NCI-H2196 (cell line): ENCODE data around the gene CCDC57.
"Not testable (repeated sequence)": the region's sequence is repeated elsewhere in the genome, so short reads cannot be mapped to it uniquely, and the experiment has no call there.

Source experiments
- DNase-seq: peaks from one replicate; lab custom pipeline; 2025; ENCODE audit not compliant: unreplicated experiment; lab: John Stamatoyannopoulos, UW

Gene CCDC57

DNA sequence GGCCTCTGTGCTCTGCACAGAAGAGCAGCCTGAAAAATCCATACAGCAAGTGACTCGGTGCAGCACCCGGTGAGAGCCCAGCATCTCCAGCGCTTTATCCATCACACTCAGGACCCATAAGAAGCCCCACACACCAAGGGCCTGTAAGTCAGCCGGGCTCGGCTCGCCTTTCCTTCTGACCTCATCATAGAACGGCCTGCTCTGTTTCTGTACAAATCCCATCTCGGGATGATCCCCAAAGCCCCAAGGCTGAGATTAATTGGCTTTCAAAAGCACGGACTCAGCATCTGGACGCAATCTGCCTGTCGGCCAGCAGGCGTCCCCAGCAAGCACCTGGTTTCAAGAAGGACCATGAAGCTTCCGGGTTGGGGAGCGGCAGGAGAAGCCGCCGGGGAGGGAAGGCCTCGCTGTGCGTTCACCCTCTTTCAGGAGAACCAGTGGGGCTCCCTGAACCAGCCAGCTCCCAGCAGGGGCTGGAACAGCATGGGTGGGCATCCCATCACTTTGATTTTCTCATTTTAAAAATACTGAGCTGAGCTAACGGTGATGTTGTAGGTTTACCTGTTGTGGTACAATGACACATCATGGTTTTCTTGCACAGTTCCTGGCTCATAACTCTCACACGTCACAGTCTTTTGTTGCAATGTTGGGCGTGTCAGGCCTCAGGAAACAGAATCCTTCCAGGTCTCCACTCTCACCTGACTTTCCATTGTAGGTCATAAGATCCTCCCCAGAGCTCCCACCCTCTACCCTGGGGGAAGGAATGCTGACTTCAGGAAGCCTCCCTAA is 6.7 kb downstream of the CCDC57 start:
- DNase-seq, result peak; percentile 94

DNA sequence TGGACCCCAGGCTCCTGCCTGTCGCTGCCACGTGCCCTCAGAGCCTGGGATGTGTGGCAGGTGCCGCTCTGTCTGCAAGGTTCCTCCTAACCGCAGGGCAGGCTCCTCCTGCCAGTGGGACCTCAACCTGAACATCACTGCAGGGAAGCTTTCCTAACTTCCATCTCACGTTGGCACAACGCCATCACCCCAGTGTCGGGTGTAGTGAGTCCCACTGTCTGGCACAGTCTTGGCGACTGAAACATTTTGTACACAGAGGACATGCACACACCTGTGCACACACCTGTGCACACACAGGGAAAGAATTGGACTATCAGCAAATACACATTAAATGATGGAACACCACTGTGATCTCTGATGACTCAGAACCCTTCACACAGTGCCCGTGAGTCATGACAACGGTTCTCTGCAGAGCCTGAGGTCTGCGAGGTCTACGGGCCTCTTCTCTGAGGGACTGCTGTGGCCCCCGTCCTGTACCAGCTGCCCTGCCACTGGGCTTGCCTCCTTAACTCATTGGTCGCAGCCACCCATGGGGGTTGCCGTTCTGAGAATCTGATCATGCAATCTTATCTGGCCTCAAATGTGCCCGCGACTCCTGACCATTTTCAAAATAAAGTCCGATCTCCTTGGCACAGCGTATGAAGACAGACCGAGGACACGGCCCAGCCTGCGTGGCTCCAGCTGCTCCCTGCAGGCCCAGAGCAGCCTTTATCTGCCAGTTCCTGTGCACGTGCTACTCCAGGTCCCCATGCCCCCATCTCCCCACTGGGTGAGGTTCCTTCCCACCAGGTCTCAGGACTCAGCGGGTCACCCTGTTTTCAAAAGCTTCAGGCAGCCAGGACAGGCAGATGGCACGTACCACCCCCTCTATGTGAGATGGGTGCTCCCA is 7.6 kb downstream of the CCDC57 start:
- DNase-seq, result peak; percentile 36

DNA sequence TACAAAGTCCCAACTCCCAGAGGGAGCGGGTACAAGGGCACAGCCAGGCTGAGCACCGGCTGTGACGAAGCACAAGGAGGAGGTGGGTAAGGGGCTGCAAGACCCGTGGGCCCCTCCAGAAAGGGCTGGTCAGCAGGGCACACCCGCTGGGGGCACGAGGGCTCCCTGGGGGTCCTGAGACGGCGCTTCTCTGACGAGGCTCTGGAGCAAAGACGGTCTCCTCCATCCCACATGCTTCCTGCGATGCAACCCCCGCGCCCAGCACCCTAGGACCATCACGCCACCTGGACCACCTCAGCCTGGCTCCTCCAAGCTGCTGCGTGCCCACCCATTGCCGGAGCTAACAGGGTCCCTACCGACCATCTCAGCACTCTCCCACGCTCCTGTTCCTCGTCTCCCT is 8.7 kb downstream of the CCDC57 start:
- DNase-seq, result no peak

DNA sequence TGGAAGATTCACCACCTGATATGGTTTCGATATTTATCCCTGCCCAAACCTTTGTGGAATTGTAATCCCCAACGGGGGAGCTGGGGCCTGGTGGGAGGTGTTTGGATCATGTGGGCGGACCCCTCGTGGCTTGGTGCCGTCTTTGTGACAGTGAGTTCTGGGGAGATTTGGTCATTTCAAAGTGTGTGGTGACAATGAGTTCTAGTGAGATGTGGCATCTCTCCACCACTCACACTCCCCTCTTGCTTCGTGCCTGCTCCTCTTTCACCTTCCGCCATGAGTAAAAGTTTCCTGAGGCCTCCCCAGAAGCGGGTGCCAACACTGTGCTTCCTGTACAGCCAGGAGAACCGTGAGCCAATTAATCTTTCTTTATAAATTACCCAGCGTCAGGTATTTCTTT is 9.7 kb downstream of the CCDC57 start:
- no peak for DNase-seq

DNA sequence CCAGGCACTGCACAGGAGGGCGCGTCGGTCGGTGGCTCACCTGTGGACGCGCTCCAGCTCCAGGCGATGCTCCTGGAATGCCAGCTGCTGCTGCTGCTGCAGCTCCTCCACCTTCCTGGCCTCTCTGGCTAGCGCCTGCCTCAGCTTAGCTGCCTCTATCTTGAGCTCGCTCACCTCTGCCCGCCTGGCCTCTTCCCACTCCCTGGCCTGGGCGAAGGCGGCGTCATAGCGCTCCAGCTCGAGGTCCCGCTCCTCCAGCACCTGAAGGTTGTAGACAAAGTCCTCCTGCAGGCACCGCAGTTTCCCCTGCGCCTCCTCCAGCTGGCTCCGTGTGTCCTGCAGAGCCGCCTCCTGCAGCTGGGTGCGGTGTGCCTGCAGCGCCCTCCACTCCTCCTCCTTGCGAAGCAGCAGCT is 11.1 kb downstream of the CCDC57 start:
- DNase-seq, result no peak

DNA sequence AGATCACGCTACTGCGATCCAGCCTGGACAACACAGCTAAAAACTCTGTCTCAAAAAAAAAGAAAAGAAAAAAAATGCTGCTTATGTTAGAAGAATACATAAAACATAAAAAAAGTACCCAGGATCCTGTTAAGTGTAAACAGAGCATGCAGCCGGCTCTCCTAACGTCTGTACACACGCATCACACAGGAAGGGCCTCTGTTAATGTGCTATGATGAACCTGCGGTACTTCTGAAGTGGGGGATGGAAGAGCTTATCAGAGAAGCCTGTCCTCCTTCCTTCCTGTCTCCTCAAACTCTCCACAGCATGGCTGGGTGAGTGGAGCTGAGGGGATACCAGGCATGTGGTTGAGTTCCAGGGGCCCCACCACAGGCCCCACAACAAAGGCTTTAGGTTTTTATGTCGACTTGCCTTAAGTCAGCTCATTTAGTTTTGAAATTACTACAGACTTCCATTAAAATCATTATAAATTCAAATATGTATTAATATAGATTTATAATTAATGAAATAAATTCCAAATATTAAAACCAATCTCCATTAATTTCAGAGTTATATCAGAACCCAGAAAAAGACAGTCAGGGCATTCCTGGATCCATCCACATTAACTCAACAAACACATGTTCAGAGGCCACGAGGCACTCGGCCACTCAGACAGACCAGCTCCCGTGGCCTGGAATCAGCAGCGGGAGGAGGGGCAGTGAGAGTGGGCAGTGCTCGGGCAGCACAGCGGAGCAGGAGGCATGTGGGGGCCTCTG is 11.7 kb downstream of the CCDC57 start:
- DNase-seq, result no peak

DNA sequence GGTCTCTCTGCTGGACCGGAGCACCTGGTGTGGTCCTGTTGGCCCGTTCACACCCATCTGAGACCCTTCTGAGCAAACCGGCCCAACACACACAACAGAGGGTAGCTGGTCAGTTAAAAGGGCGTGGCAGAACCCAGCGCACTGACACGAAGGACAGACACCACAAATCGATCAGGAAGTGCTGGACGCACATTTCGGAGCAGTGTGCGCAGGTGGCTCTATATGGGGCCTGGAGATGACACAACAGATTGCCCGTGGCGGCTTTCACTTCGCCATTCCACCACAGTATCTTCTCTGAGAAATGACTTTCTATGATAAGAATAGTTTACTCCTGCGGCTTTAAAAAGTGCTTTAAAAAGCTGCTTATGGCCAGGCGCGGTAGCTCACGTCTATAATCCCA is 12.5 kb downstream of the CCDC57 start:
- no peak for DNase-seq

DNA sequence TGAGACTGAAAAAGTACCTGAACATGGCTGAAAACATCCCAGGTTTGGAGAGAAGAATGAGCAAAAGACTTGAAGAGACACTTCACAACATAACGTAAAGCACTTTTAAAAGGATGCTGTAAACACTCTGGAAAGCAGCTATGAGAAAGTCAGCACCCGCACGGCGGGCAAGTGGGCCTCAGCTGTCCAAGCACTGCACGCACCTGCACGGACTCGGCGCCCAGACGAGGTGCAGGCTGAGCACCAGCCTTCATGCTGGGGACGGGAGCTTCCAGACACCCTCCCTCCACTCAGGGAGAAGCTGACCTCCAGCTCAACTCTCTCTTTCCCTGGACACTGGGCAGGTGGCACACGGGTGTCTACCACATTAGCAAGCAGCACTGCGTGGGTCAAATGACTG is 13.1 kb downstream of the CCDC57 start:
- no peak for DNase-seq

DNA sequence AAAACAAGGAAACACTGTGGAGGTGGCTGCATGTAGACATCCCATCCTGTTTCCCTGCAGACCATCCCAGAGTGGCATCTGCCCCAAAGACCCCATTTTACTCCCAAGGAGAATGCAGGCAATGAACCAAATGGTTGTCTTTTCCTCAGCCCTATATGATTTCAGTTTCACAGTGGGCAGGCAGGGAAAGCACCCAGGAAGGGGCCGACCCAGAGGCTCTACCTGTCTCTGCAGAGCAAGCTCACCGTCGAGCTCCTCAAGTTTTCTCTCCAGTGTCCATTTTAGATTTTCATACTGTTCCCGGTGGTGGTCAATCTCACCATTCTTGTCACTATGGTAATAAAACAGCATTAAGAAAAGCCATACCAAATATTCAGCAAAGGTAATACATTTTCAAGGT is 14.6 kb downstream of the CCDC57 start:
- DNase-seq, result no peak

DNA sequence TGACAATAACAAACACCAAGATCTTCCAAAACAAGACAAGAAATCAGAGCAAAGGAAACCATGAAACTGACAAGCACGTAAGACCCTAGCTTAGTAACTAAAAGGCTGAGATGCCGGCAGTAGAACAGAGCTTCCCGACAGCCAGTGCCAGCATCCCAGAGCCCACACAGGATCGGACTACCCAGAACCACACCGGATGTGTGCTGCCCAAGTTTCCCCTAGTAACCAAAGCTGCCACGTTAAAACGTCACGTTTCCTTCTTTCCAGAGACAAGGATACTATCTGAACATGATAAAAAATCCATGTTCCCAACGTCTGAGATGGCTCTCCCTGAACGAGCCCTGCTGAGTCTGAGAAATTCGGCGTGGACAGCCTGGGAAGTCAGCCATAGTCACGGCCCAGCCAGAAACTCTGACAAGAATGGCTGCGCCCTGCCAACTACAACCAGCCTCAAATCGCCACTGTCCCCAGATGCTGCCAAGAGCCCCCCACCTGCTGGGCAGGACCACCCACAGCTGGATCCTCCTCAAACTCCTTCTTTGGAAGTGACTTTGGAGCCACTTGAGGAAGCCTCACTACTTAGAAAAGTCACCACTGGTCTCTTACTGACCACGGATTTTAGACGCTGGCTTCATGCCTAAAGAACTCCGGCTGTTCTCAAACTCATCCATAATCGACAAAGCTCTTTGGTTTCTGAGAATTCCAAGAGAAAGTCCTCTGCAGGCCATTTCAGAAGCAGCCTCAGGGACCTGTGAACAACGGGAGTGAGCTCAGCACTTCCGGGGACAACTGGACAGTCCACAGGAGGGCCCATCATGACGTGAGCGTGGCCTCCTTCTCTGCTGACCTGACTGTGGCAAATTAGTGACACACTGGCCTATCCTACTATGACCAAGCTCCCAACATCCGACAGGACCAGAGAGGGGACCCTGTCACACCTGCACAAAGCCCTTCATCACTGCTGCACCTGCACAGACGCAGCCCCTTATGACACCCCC is 16.7 kb downstream of the CCDC57 start:
- DNase-seq, result no peak

DNA sequence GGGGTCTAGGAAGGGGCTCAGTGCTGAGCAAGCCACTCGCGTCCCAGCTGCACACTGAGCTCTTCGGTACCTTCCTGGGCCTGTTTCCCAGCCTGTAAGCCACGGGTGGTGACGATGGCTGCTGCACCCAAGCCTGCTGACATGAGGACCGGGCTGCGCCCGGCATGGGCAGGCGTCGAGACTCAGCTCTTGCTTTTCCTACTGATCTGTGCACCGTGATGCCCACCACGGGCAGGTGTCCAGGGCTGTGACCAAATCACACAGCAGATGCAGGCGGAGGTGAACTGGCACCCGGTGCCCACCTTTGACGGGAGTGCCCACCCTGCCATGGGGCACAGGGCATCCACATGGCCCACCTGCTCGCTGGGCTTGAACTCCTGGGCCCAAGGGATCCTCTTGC is 17.9 kb downstream of the CCDC57 start:
- no peak for DNase-seq

DNA sequence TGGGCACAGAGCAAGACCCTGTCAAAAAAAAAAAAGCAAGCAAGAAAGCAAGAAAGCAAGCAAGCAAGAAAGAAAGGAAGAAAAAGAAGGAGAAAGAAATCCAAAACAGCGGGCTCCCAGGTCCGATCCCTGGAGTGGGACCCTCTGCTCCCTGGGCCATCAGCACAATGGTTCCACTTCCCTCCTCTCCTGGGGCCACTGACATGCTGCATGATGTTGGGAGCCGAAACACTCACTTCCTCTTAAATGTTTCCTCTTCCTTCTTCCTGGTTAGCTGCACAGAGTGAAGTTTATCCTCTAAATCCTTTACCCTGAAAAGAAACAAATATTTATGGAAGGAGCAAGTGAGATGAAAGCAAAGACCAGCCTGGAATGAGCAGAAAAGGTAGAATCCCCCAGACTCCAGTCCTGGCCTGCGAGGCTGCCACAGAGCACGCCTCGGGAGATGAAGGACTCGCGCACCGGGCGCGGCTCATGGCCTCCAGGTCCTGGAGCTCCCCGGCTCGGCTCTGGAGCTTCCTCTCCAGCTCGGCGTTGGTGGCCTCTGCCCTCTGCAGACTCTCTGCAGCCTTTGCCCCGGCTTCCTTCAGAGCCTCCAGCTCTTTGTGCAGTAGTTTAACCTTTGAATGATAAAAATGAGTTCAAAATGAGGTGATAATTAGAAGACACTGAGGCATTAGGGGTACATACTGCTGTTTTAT is 19.0 kb downstream of the CCDC57 start:
- DNase-seq, result no peak

DNA sequence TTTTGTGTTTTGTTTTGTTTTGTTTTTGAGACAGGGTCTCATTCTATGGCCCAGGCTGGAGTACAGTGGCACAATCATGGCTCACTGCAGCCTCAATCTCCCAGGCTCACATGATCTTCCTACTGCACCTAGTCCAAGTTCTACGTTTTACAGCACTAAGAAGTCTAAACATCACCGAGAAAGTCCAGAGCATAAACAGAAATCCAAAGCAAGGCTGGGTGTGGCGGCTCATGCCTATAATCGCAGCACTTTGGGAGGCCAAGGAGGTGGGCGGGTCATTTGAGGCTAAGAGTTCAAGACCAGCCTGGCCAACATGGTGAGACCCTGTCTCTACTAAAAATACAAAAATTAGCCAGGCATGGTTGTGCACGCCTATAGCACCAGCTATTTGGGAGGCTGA is 19.6 kb downstream of the CCDC57 start:
- DNase-seq, result not testable (repeated sequence)

DNA sequence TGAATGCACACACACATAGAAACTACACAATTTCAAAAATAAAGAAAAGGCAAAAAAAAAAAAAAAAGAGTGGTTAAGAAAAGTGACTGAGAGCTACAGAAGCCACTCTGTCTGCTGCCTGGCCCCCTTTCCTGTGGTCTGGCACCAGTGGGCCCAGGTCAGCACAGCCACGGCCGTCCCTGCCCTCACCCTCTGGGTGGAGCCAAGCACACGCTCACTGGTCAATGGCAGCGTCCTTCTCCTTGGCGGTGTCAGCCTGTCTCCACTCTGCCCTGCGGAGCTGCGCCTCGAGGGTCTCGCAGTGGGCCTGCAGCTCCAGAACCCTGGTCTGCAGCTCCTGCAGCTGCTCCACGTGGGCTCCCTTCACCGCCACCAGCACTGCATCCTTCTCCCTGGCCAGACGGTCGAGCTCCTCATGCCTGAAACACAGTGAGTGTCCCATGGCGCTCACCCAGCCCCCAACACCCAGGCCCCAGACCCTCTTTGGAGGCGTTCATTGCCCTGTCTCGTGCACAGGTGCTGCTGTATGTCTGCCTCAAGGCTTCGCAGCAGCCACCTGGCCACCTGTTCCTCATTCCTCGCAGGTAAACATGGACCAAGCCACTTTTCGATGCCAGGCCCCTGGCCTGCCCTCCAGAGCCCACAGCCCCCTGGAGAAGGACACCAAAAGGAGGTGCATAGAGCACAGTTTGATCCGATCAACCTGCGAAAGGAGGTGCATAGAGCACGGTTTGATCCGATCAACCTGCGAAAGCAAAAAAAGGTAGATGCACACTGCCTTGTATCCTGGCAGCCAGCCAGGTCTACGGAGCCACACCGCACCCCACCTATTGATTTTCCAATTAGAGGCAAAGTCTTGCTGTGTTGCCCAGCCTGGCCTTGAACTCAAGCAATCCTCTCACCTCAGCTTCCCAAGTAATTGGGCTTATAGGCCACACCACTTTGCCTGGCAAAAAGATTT is 24.4 kb downstream of the CCDC57 start:
- no peak for DNase-seq

DNA sequence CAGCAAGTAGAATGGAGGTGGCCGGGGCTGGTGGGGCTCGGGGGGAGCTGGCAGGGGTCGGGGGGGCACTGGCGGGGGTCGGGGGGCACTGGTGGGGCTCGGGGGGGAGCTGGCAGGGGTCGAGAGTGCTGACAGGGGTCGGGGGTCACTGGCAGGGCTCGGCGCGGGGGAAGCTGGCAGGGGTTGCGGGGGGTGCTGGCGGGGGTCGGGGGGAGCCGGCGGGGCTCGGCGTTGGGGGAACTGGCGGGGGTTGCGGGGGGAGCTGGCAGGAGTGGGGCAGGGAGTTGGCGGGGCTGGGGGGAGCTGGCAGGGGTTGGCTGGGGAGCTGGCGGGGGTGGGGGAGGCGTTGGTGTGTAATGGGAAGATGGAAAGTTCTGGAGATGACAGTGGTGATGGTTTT is 25.1 kb downstream of the CCDC57 start:
- DNase-seq, result no peak

DNA sequence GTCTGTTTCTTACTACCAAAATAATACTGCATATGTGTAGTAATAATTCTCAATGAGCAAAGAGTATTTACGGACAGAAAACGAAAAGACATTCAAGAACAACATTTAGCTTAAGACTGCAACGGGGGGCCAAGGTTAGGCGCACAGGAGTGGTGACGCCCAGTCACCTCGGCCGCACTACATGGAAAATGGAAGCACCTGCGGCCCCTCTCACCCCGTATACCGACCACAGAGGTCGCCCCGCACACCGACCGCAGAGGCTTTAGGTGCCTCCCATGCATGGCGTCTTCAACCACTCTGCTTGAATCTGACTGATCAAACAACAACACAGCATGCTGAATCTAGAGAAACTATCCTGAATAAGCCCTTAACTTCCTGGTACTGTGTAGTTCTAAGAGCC is 26.4 kb downstream of the CCDC57 start:
- no peak for DNase-seq

DNA sequence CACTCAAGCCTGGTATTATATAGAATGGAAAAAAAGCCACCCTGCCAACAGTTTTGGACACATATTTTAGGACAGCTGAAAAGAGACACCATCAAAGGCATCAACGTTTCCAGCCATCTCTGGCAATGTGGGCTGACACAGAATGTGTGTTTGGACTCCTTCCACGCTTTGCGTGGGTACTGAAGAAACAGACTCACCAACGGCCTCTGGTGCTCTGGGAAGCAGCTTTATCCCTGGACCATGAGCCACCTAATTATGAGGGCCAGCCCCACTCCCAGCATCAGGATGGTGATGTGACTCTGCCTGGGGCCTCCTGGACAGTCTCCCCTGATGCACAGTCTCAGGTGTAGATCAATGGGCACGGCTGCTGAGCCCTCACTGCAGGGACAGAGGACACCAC is 27.9 kb downstream of the CCDC57 start:
- no peak for DNase-seq

DNA sequence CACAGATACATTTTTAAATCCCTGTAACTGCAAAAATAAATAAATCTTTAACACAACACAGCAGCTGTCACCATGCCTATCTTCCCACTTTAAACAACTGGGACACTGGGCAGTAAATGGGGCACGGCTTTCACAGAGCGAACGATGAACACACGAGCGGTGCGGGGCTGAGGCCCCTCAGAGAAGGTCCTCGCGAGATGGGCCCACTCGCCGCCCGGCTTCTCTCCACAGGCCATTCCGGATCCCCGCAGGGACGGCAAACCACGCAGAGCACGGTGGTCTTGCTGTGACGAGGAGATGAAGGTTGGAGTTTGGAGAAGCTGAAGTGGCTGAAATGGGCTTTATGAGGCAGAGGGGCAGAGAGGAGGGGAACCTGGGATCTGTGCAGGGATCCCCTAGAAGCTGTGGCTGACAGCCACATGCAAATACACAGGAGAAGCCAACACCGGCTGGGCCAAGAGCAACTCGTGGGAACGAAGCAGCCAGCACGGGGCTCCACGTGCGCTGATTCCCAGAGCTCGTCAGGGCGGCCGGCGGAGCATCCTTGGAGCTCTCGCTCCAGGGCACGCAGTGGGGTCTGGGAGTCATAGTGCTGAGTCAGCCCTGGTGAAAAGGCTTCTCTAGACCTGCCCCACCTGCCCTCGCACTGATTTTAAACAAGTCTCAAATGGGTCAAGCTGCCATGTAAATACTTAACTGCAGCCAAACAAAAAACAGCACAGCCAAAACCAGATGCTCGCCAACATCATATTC is 31.7 kb downstream of the CCDC57 start:
- DNase-seq, result no peak
